GM23338 (cell line): ENCODE measurements around the gene MYH10. TPM values are rescaled to one million over a fixed set of nuclear protein-coding genes. Genes with fewer than 3 reads are reported as not detected.

Source experiments
- ATAC-seq: fragments of 200-7000 bp; cut with Tn5 transposase; 3 replicates; pipeline ENCODE4 v1.9.1; 2020
- DNase-seq: peaks from one replicate; pipeline ENCODE4 v3.0.0-alpha.2; 2015; ENCODE audit warnings: low spot score
- H2AFZ ChIP-seq: fragments of 200-600 bp; sonication (generic); 2 replicates; pipeline ENCODE4 v1.8.0; 2016; ENCODE audit warnings: antibody characterized with exemption, mild to moderate bottlenecking, moderate library complexity
- H3F3A ChIP-seq: fragments of 200-600 bp; sonication (generic); replicated peaks from 2 replicates; pipeline ENCODE4 v1.8.0; 2017; ENCODE audit warnings: antibody characterized with exemption, mixed run types, low read depth
- H3K27ac ChIP-seq: fragments of 200-600 bp; sonication (generic); 2 replicates; pipeline ENCODE4 v1.6.1; 2016; ENCODE audit warnings: low read depth
- H3K27me3 ChIP-seq: fragments of 200-600 bp; sonication (generic); 2 replicates; pipeline ENCODE4 v1.8.0; 2016; ENCODE audit warnings: mild to moderate bottlenecking, mixed run types, moderate library complexity; ENCODE audit not compliant: insufficient read depth
- H3K36me3 ChIP-seq: fragments of 200-600 bp; sonication (generic); 2 replicates; pipeline ENCODE4 v1.8.0; 2016; ENCODE audit warnings: mild to moderate bottlenecking; ENCODE audit not compliant: insufficient read depth
- H3K4me1 ChIP-seq: fragments of 200-600 bp; sonication (generic); 2 replicates; pipeline ENCODE4 v1.8.0; 2016; ENCODE audit warnings: mild to moderate bottlenecking, moderate library complexity; ENCODE audit not compliant: insufficient read depth
- H3K4me2 ChIP-seq: fragments of 200-600 bp; sonication (generic); 2 replicates; pipeline ENCODE4 v1.7.1; 2017; ENCODE audit warnings: mixed run types
- H3K4me3 ChIP-seq: fragments of 200-600 bp; sonication (generic); 2 replicates; pipeline ENCODE4 v1.6.1; 2016; ENCODE audit warnings: mixed run types
- H3K79me2 ChIP-seq: fragments of 200-600 bp; sonication (generic); replicated peaks from 2 replicates; pipeline ENCODE4 v1.8.0; 2017; ENCODE audit warnings: mild to moderate bottlenecking; ENCODE audit not compliant: insufficient read depth
- H3K9me2 ChIP-seq: fragments of 200-600 bp; sonication (generic); 2 replicates; pipeline ENCODE4 v1.8.0; 2017; ENCODE audit not compliant: insufficient read depth
- H4K20me1 ChIP-seq: fragments of 200-600 bp; sonication (generic); replicated peaks from 2 replicates; pipeline ENCODE4 v1.8.0; 2017; ENCODE audit warnings: mild to moderate bottlenecking; ENCODE audit not compliant: insufficient read depth
- H3K27ac Mint-ChIP-seq: 2 replicates; pipeline ENCODE4 v1.8.0; 2020; ENCODE audit warnings: inconsistent platforms, mild to moderate bottlenecking, moderate library complexity, mixed read lengths
- H3K27me3 Mint-ChIP-seq: 3 replicates; pipeline ENCODE4 v1.8.0; 2022; ENCODE audit warnings: low read depth, mild to moderate bottlenecking, moderate library complexity, mixed read lengths, inconsistent platforms; ENCODE audit not compliant: insufficient read depth, poor library complexity
- H3K36me3 Mint-ChIP-seq: 3 replicates; pipeline ENCODE4 v1.8.0; 2021; ENCODE audit warnings: low read depth, mild to moderate bottlenecking, inconsistent platforms, moderate library complexity, mixed read lengths
- H3K4me1 Mint-ChIP-seq: 3 replicates; pipeline ENCODE4 v1.8.0; 2020; ENCODE audit warnings: mild to moderate bottlenecking, inconsistent platforms, mixed read lengths
- H3K4me3 Mint-ChIP-seq: 3 replicates; pipeline ENCODE4 v1.8.0; 2021; ENCODE audit warnings: moderate library complexity, mild to moderate bottlenecking, inconsistent platforms, mixed read lengths
- H3K9me3 Mint-ChIP-seq: 3 replicates; pipeline ENCODE4 v1.8.0; 2020; ENCODE audit warnings: moderate library complexity, mild to moderate bottlenecking, inconsistent platforms, mixed read lengths
- CREB1 ChIP-seq: fragments of 250-450 bp; sonication (Bioruptor Pico); IDR thresholded peaks from 2 replicates; pipeline ENCODE4 v1.5.0; 2020; ENCODE audit warnings: low read depth, mild to moderate bottlenecking, moderate library complexity
- EZH2 ChIP-seq: fragments of 200-600 bp; sonication (generic); IDR thresholded peaks from one replicate; pipeline ENCODE4 v1.8.0; 2017; ENCODE audit warnings: antibody characterized with exemption, mild to moderate bottlenecking, low read depth; ENCODE audit not compliant: unreplicated experiment
- JUNB ChIP-seq: IDR thresholded peaks from one replicate; pipeline ENCODE4 v1.6.1; 2016; ENCODE audit warnings: antibody characterized with exemption; ENCODE audit not compliant: unreplicated experiment
- NANOG ChIP-seq: IDR thresholded peaks from 2 replicates; pipeline ENCODE4 v1.6.1; 2016; ENCODE audit warnings: antibody characterized with exemption, borderline replicate concordance
- POLR2AphosphoS5 ChIP-seq: IDR thresholded peaks from 2 replicates; pipeline ENCODE4 v1.6.1; 2016; ENCODE audit warnings: antibody characterized with exemption, low read depth
- STAT1 ChIP-seq: IDR thresholded peaks from one replicate; pipeline ENCODE4 v1.6.1; 2016; ENCODE audit warnings: antibody characterized with exemption; ENCODE audit not compliant: unreplicated experiment
- ZNF114 ChIP-seq: fragments of 250-450 bp; sonication (Bioruptor Pico); IDR thresholded peaks from 2 replicates; pipeline ENCODE4 v1.5.0; 2020; ENCODE audit warnings: mild to moderate bottlenecking, moderate library complexity
- polyA plus RNA-seq: library from polyadenylated mRNA; unstranded; fragments of >200 nt; fragmentation: Nextera tagmentation; extraction: Ambion mirVana; gene quantifications from 2 replicates; pipeline ENCODE4 v1.2.1, GENCODE V29; 2016
- total RNA-seq: library from RNA; depleted of rRNA; stranded (reverse); fragments of >200 nt; shearing (Covaris generic); gene quantifications from 2 replicates; pipeline ENCODE4 v1.2.3, GENCODE V29; 2014
- TF ChIP-seq, protein P1 (sequence below): IDR thresholded peaks from one replicate; pipeline ENCODE4 v1.6.1; 2018; ENCODE audit warnings: antibody characterized with exemption; ENCODE audit not compliant: unreplicated experiment
- TF ChIP-seq, protein P2 (sequence below), 2 experiments: fragments of 200-600 bp in 1 of 2; sonication (generic) in 1 of 2; conservative IDR thresholded peaks; 2 replicates each; pipeline versions ENCODE4 v1.5.1 to v1.6.1; 2016 to 2017; ENCODE audit warnings: antibody characterized with exemption in 2 of 2, low read depth in 2 of 2, mild to moderate bottlenecking in 2 of 2, moderate library complexity in 1 of 2

MYH10 gene
- total and polyA plus RNA-seq, 2 experiments from 2014 or later: 89.5 to 230 TPM

DNA sequence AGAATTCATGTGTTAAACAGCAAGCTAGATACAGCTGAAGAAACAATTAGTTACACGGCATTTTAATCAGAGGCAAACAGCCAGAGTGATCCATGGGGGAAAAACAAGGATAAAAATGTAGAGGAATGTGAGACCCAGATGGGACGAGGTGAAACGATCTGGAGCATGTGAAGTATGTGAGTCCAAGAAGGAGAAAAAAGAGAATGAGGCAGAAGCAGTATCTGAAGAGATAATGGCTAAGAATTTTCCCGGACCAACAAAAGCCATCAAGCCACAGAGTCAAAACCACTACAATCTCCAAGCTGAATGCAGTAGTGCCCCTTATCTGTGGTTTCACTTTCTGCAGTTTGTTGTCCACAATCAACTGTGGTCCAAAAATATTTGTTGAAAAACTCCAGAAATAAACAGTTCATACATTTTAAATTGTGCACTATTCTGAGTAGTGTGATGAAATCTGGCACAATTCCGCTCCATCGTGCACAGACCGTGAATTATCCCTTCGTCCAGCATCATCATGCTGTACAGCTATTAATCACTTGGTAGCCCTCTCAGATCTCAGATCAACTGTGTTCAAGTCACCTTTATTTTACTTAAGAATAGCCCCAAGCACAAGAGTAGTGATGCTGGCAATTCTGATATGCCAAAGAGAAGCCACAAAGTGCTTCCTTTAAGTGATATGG lies 18.8 kb downstream of the MYH10 start (continued):
- TF ChIP-seq, protein P1, sequence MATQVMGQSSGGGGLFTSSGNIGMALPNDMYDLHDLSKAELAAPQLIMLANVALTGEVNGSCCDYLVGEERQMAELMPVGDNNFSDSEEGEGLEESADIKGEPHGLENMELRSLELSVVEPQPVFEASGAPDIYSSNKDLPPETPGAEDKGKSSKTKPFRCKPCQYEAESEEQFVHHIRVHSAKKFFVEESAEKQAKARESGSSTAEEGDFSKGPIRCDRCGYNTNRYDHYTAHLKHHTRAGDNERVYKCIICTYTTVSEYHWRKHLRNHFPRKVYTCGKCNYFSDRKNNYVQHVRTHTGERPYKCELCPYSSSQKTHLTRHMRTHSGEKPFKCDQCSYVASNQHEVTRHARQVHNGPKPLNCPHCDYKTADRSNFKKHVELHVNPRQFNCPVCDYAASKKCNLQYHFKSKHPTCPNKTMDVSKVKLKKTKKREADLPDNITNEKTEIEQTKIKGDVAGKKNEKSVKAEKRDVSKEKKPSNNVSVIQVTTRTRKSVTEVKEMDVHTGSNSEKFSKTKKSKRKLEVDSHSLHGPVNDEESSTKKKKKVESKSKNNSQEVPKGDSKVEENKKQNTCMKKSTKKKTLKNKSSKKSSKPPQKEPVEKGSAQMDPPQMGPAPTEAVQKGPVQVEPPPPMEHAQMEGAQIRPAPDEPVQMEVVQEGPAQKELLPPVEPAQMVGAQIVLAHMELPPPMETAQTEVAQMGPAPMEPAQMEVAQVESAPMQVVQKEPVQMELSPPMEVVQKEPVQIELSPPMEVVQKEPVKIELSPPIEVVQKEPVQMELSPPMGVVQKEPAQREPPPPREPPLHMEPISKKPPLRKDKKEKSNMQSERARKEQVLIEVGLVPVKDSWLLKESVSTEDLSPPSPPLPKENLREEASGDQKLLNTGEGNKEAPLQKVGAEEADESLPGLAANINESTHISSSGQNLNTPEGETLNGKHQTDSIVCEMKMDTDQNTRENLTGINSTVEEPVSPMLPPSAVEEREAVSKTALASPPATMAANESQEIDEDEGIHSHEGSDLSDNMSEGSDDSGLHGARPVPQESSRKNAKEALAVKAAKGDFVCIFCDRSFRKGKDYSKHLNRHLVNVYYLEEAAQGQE: no peak
- TF ChIP-seq NANOG (no peak), CREB1 (CRISPR knock-in tag) (no peak), ZNF114 (no peak), EZH2 (no peak)

DNA sequence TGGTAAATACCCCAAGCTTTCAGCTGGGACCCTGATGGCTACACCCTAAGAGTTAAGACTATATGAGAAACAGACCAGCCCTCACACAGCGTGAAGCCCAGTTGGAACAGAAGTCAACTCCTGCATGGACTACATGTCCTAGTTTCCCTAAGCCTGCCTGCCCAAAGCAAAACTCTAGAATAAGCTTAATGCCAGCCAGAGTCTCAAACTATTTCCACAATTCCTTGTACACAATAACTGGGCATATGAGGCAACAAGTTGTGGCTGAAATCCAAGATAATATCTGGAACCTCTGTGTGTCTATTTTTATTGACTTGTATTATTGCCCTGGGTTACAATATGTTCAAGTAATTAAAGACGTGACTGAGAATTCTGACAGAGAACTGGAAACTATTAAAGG lies 19.4 kb downstream of the MYH10 start:
- peaks cover 44% of the 10 kb centered on the region for H3K36me3 Mint-ChIP-seq
- Histone ChIP-seq H3K36me3 (no peaks in the 10 kb centered on the region), H3K79me2 (peaks cover 100% of the 10 kb centered on the region)

More for the DNA sequence above, 19.4 kb downstream of the MYH10 start:
- Histone ChIP-seq H4K20me1 (peaks cover 62% of the 10 kb centered on the region), H3K4me2 (no peak overlapping the region), H3F3A (no peaks in the 10 kb centered on the region), H3K27ac (no peak overlapping the region), H3K4me1 (peaks cover 50% of the 10 kb centered on the region), H3K9me2 (no peaks in the 10 kb centered on the region), H3K27me3 (no peaks in the 10 kb centered on the region), H2AFZ (no peak overlapping the region), H3K4me3 (no peak overlapping the region)
- H3K9me3 Mint-ChIP-seq: no peaks in the 10 kb centered on the region
- no peak overlapping the region for H3K27ac Mint-ChIP-seq
- H3K4me1 Mint-ChIP-seq: peaks cover 41% of the 10 kb centered on the region
- TF ChIP-seq, protein P2, sequence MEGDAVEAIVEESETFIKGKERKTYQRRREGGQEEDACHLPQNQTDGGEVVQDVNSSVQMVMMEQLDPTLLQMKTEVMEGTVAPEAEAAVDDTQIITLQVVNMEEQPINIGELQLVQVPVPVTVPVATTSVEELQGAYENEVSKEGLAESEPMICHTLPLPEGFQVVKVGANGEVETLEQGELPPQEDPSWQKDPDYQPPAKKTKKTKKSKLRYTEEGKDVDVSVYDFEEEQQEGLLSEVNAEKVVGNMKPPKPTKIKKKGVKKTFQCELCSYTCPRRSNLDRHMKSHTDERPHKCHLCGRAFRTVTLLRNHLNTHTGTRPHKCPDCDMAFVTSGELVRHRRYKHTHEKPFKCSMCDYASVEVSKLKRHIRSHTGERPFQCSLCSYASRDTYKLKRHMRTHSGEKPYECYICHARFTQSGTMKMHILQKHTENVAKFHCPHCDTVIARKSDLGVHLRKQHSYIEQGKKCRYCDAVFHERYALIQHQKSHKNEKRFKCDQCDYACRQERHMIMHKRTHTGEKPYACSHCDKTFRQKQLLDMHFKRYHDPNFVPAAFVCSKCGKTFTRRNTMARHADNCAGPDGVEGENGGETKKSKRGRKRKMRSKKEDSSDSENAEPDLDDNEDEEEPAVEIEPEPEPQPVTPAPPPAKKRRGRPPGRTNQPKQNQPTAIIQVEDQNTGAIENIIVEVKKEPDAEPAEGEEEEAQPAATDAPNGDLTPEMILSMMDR (conservative IDR thresholded peaks at IDR 0.05; ENCODE audit: low read depth in 2 of 2): no peak
- TF ChIP-seq ZNF114 (no peak), EZH2 (no peak), STAT1 (no peak), JUNB (no peak), POLR2AphosphoS5 (no peak)
- TF ChIP-seq, protein P1: no peak
- DNase-seq (no peak), ATAC-seq (no peak)
- H3K4me3 Mint-ChIP-seq: no peak overlapping the region
- peaks cover 5% of the 10 kb centered on the region for H3K27me3 Mint-ChIP-seq
